CD8-positive, alpha-beta memory T cell (primary cell): ENCODE measurements around the gene ATXN10. TPM values are rescaled to one million over a fixed set of nuclear protein-coding genes. Genes with fewer than 3 reads are reported as not detected.

Experiments
- CTCF ChIA-PET: fragments of 350-600 bp; sonication (Branson Sonifier 250); formaldehyde crosslinking; loops from one replicate; lab custom pipeline; 2021; ENCODE audit warnings: antibody characterized with exemption; lab: Charles Lee
- POLR2A ChIA-PET: fragments of 350-600 bp; sonication (Branson Sonifier 250); formaldehyde crosslinking; loops from one replicate; lab custom pipeline; 2021; ENCODE audit warnings: antibody characterized with exemption; lab: Charles Lee
- DNase-seq, 5 donors: peaks; one replicate each; pipeline versions ENCODE4 v3.0.0 to v3.0.0-alpha.2; 2020 to 2022; ENCODE audit warnings: mixed read lengths in 1 of 5
- H3K27ac ChIP-seq: one replicate; pipeline ENCODE4 v1.7.0; 2013; ENCODE audit warnings: low read depth, mild to moderate bottlenecking, low read length, moderate library complexity
- H3K27me3 ChIP-seq: 2 replicates; pipeline ENCODE4 v1.7.0; 2013; ENCODE audit warnings: low read length, mild to moderate bottlenecking; ENCODE audit not compliant: insufficient read depth, poor library complexity, severe bottlenecking
- H3K36me3 ChIP-seq: 2 replicates; pipeline ENCODE4 v1.7.0; 2013; ENCODE audit warnings: mild to moderate bottlenecking, low read length, moderate library complexity; ENCODE audit not compliant: insufficient read depth
- H3K4me1 ChIP-seq: 2 replicates; pipeline ENCODE4 v1.7.0; 2013; ENCODE audit warnings: mild to moderate bottlenecking, low read length, moderate library complexity; ENCODE audit not compliant: insufficient read depth
- H3K4me3 ChIP-seq: 2 replicates; pipeline ENCODE4 v1.7.0; 2013; ENCODE audit warnings: mild to moderate bottlenecking, low read length
- H3K9me3 ChIP-seq: 2 replicates; pipeline ENCODE4 v1.7.0; 2013; ENCODE audit warnings: mild to moderate bottlenecking, low read length
- H3K27ac Mint-ChIP-seq, 8 donors: one replicate each; pipeline ENCODE4 v1.8.0; 2020 to 2021; ENCODE audit warnings: mixed read lengths in 8 of 8, mild to moderate bottlenecking in 6 of 8, inconsistent platforms in 3 of 8, moderate library complexity in 3 of 8
- H3K27me3 Mint-ChIP-seq, 2 donors: one replicate each; pipeline ENCODE4 v1.8.0; 2020 to 2021; ENCODE audit warnings: mixed read lengths in 2 of 2, mild to moderate bottlenecking in 1 of 2, moderate library complexity in 1 of 2
- H3K36me3 Mint-ChIP-seq, 3 donors: one replicate each; pipeline ENCODE4 v1.8.0; 2020 to 2021; ENCODE audit warnings: mixed read lengths in 3 of 3, inconsistent platforms in 1 of 3, mild to moderate bottlenecking in 1 of 3
- H3K4me1 Mint-ChIP-seq, 3 donors: one replicate each; pipeline ENCODE4 v1.8.0; 2020 to 2021; ENCODE audit warnings: mixed read lengths in 3 of 3, inconsistent platforms in 1 of 3, mild to moderate bottlenecking in 1 of 3
- H3K4me3 Mint-ChIP-seq, 7 donors: one replicate each; pipeline ENCODE4 v1.8.0; 2020 to 2021; ENCODE audit warnings: mixed read lengths in 7 of 7, mild to moderate bottlenecking in 6 of 7, moderate library complexity in 4 of 7, inconsistent platforms in 2 of 7
- H3K9me3 Mint-ChIP-seq, 5 donors: one replicate each; pipeline ENCODE4 v1.8.0; 2020 to 2022; ENCODE audit warnings: mixed read lengths in 5 of 5, mild to moderate bottlenecking in 3 of 5, moderate library complexity in 2 of 5, inconsistent platforms in 1 of 5
- polyA plus RNA-seq: library from polyadenylated mRNA; unstranded; fragments of 300-500 nt; fragmentation: Illumina TruSeq; gene quantifications from one replicate; pipeline ENCODE4 v1.2.3, GENCODE V29; 2021
- total RNA-seq, 2 experiments: library from RNA; stranded (reverse); gene quantifications; one replicate each; pipeline ENCODE4 v1.2.3, GENCODE V29; 2021

ATXN10 gene
- total and polyA plus RNA-seq, 3 experiments from 2014 or later: 95.7 to 123 (median 122) TPM

DNA sequence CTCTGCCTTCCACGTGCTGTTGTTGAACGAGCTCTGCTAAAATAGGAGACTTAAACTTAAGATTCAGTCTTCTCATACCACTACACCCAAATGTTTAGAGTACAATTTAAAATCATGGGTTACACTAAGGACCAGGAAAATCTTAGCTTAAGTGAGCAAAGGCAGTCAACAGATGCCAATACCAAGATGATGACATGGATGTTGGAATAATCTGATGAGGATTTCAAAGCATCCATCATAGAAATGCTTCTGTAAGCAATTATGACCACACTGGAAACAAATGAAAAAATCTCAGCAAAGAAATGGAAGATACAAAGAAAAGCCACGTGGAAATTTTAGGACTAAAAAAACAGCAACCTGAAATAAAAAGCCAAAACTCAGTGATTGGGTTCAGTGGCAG, 109.8 kb downstream of the ATXN10 start:
- H3K4me1 ChIP-seq: no peaks in the 10 kb centered on the region
- H3K9me3 ChIP-seq: no peaks in the 10 kb centered on the region
- Mint-ChIP-seq H3K27me3 (no peaks in the 10 kb centered on the region), H3K27ac (peak overlapping the region in 1 of 8 donors; percentile 21), H3K4me1 (peaks cover 0 to 11% (median 4%) of the 10 kb centered on the region in 3 donors), H3K9me3 (no peaks in the 10 kb centered on the region), H3K36me3 (peaks cover 6 to 35% (median 14%) of the 10 kb centered on the region in 3 donors), H3K4me3 (no peak overlapping the region)
- ChIA-PET CTCF (no interaction called here), POLR2A (no interaction called here)
- H3K27me3 ChIP-seq: no peaks in the 10 kb centered on the region
- no peak overlapping the region for H3K27ac ChIP-seq
- DNase-seq: no peak
- no peak overlapping the region for H3K4me3 ChIP-seq
- no peaks in the 10 kb centered on the region for H3K36me3 ChIP-seq

- H3K4me3 ChIP-seq: no peak overlapping the region
- Mint-ChIP-seq H3K9me3 (no peaks in the 10 kb centered on the region), H3K4me3 (no peak overlapping the region), H3K36me3 (peaks cover 6 to 35% (median 14%) of the 10 kb centered on the region in 3 donors), H3K4me1 (peaks cover 0 to 11% (median 4%) of the 10 kb centered on the region in 3 donors), H3K27ac (no peak overlapping the region), H3K27me3 (no peaks in the 10 kb centered on the region)
- ChIA-PET CTCF (no interaction called here), POLR2A (no interaction called here)
- H3K36me3 ChIP-seq: no peaks in the 10 kb centered on the region
- no peaks in the 10 kb centered on the region for H3K9me3 ChIP-seq
- no peak for DNase-seq
- H3K27ac ChIP-seq: no peak overlapping the region
- H3K27me3 ChIP-seq: no peaks in the 10 kb centered on the region
- no peaks in the 10 kb centered on the region for H3K4me1 ChIP-seq
Measured at GRCh38 chr22:45781966-45782365, 110.3 kb downstream of the ATXN10 start.

DNA sequence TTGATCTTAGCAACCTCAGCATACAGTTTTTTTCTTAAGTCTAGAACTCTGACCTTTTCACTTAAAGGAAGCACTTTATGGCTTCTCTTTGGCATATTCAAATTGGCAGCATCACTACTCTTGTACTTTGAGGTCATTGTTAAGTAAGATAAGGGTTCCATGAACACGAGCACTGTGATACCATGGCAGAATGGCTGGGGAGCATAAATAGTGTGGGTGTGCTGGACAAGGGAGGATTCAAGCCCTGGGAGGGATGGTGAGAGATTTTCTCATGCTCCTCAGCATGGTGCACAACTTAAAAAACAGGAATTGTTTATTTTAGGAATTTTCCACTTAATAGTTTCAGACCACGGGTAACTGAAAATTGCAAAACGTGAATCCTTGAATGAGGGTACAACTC, 111.4 kb downstream of the ATXN10 start:
- H3K36me3 ChIP-seq: no peaks in the 10 kb centered on the region
- peaks cover 8 to 30% (median 12%) of the 10 kb centered on the region in 3 donors for H3K36me3 Mint-ChIP-seq
- no peaks in the 10 kb centered on the region for H3K9me3 ChIP-seq
- no peaks in the 10 kb centered on the region for H3K27me3 ChIP-seq
- H3K27me3 Mint-ChIP-seq: no peaks in the 10 kb centered on the region
- no peak overlapping the region for H3K27ac ChIP-seq
- no peak overlapping the region for H3K4me3 ChIP-seq
- peaks cover 0 to 5% (median 0%) of the 10 kb centered on the region in 3 donors for H3K4me1 Mint-ChIP-seq
- H3K4me3 Mint-ChIP-seq: no peak overlapping the region
- H3K9me3 Mint-ChIP-seq: no peaks in the 10 kb centered on the region
- no peak for DNase-seq
- CTCF ChIA-PET: no interaction called here
- no peaks in the 10 kb centered on the region for H3K4me1 ChIP-seq
- H3K27ac Mint-ChIP-seq: peak overlapping the region in 1 of 8 donors; percentile 33
- POLR2A ChIA-PET: no interaction called here

GRCh38 chr22:45783690-45784089, 112.1 kb downstream of the ATXN10 start:
- H3K4me3 ChIP-seq: no peak overlapping the region
- H3K36me3 ChIP-seq: no peaks in the 10 kb centered on the region
- H3K36me3 Mint-ChIP-seq: peaks cover 11 to 30% (median 12%) of the 10 kb centered on the region in 3 donors
- no peak for DNase-seq
- H3K9me3 Mint-ChIP-seq: no peaks in the 10 kb centered on the region
- ChIA-PET POLR2A (no interaction called here), CTCF (no interaction called here)
- H3K27me3 Mint-ChIP-seq: no peaks in the 10 kb centered on the region
- H3K4me3 Mint-ChIP-seq: no peak overlapping the region
- H3K27me3 ChIP-seq: no peaks in the 10 kb centered on the region
- H3K4me1 ChIP-seq: no peaks in the 10 kb centered on the region
- peaks cover 0 to 5% (median 0%) of the 10 kb centered on the region in 3 donors for H3K4me1 Mint-ChIP-seq
- no peak overlapping the region for H3K27ac ChIP-seq
- H3K9me3 ChIP-seq: no peaks in the 10 kb centered on the region
- H3K27ac Mint-ChIP-seq: peak overlapping the region in 1 of 8 donors; percentile 14

DNA sequence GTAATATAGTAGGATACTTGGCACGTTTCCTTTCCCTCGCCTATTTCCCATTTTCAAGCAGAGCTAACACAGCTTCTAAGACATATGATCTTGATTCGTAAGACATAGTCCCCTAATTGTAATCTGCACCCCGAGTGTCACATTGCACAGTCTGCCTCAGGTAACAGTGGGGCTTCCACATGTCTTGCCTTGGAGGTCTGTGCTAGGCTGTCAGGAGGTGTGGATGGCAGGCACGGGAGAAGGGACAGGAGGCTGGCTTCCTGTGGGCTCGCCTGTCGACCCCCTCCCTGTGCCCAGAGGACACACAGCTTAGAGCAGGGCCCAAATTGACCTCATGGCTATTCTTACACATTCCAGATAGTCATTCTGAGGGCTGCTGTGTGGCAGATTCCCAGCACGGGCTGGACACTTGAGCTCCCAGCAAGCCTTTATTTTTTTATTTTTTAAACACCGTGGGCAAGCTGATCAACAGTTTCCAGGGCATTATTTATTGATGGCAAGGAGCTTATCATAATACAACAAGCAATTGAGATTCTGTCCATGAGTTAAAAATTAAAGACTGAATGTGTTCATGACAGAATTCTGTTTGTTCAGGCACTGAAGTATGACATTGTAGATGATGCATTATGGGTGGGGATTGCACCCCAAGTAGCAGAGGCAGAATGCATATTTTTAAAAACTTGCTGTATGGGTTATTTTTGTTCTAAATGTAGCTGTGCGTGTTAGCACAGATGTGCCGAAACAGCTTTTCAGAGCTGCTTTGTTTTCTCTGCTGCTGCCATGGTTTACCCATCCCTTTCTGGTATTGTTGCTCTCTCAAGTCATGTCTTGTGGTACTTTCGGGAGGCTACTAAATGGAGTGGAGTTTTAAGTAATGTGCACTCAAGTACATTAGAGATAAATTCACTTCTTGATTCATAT, 113.0 kb downstream of the ATXN10 start:
- H3K27ac Mint-ChIP-seq: peak overlapping the region in 1 of 8 donors; percentile 60
- Histone ChIP-seq H3K4me1 (no peaks in the 10 kb centered on the region), H3K36me3 (no peaks in the 10 kb centered on the region), H3K27ac (no peak overlapping the region), H3K4me3 (no peak overlapping the region), H3K9me3 (no peaks in the 10 kb centered on the region), H3K27me3 (no peaks in the 10 kb centered on the region)
- no peak overlapping the region for H3K4me3 Mint-ChIP-seq
- CTCF ChIA-PET: no interaction called here
- no peak for DNase-seq
- H3K4me1 Mint-ChIP-seq: peaks cover 0 to 5% (median 0%) of the 10 kb centered on the region in 3 donors
- POLR2A ChIA-PET: no interaction called here
- H3K27me3 Mint-ChIP-seq: no peaks in the 10 kb centered on the region
- no peaks in the 10 kb centered on the region for H3K9me3 Mint-ChIP-seq
- peaks cover 8 to 24% (median 9%) of the 10 kb centered on the region in 3 donors for H3K36me3 Mint-ChIP-seq

DNA sequence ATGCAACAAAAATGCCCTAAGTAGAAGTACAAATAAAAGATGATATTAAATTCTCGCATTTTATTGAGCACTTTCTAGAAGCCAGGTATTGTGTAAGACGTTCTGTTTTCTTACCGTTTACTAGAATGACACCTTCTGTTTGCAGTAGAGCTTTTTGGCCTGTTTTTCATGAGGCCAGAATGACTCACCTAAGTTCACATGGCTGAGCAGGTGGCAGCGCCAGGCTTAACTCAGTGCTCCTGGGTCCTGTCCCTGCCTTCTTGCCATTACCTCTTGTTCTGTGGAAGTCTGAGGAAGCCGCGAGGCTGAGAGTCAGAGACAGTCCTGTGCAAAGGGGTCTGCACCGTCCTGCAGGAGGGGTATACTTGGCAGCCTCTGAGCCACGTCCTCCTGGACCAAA, 113.8 kb downstream of the ATXN10 start:
- POLR2A ChIA-PET: no interaction called here
- Histone ChIP-seq H3K4me3 (no peak overlapping the region), H3K27ac (no peak overlapping the region), H3K27me3 (no peaks in the 10 kb centered on the region), H3K4me1 (no peaks in the 10 kb centered on the region), H3K36me3 (no peaks in the 10 kb centered on the region), H3K9me3 (no peaks in the 10 kb centered on the region)
- H3K27ac Mint-ChIP-seq: no peak overlapping the region
- CTCF ChIA-PET: no interaction called here
- H3K36me3 Mint-ChIP-seq: peaks cover 9 to 24% (median 9%) of the 10 kb centered on the region in 3 donors
- peaks cover 0 to 5% (median 2%) of the 10 kb centered on the region in 3 donors for H3K4me1 Mint-ChIP-seq
- H3K27me3 Mint-ChIP-seq: no peaks in the 10 kb centered on the region
- DNase-seq: no peak
- H3K9me3 Mint-ChIP-seq: peaks cover 0 to 2% (median 0%) of the 10 kb centered on the region in 5 donors
- H3K4me3 Mint-ChIP-seq: no peak overlapping the region

DNA sequence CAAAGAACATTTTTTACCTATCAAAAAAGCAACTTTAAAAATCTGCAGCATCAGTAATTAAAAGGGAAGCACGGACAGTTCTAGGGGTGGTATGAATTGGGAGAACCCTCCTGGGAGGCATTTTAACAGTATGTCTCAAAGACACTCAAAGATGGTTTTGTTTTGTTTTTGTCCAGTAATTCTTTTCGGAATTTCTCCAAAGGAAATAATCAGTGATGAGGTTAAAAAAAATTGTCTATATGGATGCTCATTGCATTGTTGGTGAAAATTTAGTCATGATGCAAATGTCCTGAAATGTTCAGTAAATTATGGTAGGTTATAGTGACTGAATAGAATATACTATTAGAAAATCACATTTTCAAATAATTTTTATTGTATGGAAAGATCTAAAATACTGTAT, 115.1 kb downstream of the ATXN10 start:
- Mint-ChIP-seq H3K9me3 (peaks cover 0 to 2% (median 0%) of the 10 kb centered on the region in 5 donors), H3K36me3 (peaks cover 11 to 21% (median 17%) of the 10 kb centered on the region in 3 donors)
- CTCF ChIA-PET: no interaction called here

GRCh38 chr22:45787759-45788158, 116.1 kb downstream of the ATXN10 start:
- no peak overlapping the region for H3K27ac ChIP-seq
- H3K9me3 ChIP-seq: no peaks in the 10 kb centered on the region
- no peaks in the 10 kb centered on the region for H3K4me1 ChIP-seq
- ChIA-PET POLR2A (no interaction called here), CTCF (no interaction called here)
- no peaks in the 10 kb centered on the region for H3K36me3 ChIP-seq
- no peak for DNase-seq
- Mint-ChIP-seq H3K9me3 (peaks cover 0 to 5% (median 0%) of the 10 kb centered on the region in 5 donors), H3K4me3 (no peak overlapping the region), H3K4me1 (peaks cover 0 to 3% (median 2%) of the 10 kb centered on the region in 3 donors), H3K27ac (no peak overlapping the region), H3K36me3 (peaks cover 15 to 21% (median 20%) of the 10 kb centered on the region in 3 donors), H3K27me3 (no peaks in the 10 kb centered on the region)
- H3K4me3 ChIP-seq: no peak overlapping the region
- no peaks in the 10 kb centered on the region for H3K27me3 ChIP-seq

More for the DNA sequence above, 115.1 kb downstream of the ATXN10 start:
- Mint-ChIP-seq H3K27ac (no peak overlapping the region), H3K27me3 (no peaks in the 10 kb centered on the region), H3K4me3 (no peak overlapping the region), H3K4me1 (peaks cover 0 to 5% (median 2%) of the 10 kb centered on the region in 3 donors)
- Histone ChIP-seq H3K4me3 (no peak overlapping the region), H3K36me3 (no peaks in the 10 kb centered on the region), H3K9me3 (no peaks in the 10 kb centered on the region), H3K4me1 (no peaks in the 10 kb centered on the region), H3K27me3 (no peaks in the 10 kb centered on the region), H3K27ac (no peak overlapping the region)
- no peak for DNase-seq
- POLR2A ChIA-PET: no interaction called here
